H4 (cell line): ENCODE measurements around the gene CUX1. TPM values are rescaled to one million over a fixed set of nuclear protein-coding genes. Genes with fewer than 3 reads are reported as not detected.
"Not testable (repeated sequence)": the region's sequence is repeated elsewhere in the genome, so short reads cannot be mapped to it uniquely, and the experiment has no call there.

Source experiments
- DNase-seq: peaks from one replicate; pipeline ENCODE4 v3.0.0-alpha.2; 2015; ENCODE audit warnings: low spot score
- total RNA-seq: library from RNA; depleted of rRNA; stranded (reverse); fragments of >200 nt; shearing (Covaris generic); gene quantifications from 2 replicates; pipeline ENCODE4 v1.2.3, GENCODE V29; 2014

CUX1 gene
- total RNA-seq, 1 experiment from 2014 or later = 20.1 TPM

DNA sequence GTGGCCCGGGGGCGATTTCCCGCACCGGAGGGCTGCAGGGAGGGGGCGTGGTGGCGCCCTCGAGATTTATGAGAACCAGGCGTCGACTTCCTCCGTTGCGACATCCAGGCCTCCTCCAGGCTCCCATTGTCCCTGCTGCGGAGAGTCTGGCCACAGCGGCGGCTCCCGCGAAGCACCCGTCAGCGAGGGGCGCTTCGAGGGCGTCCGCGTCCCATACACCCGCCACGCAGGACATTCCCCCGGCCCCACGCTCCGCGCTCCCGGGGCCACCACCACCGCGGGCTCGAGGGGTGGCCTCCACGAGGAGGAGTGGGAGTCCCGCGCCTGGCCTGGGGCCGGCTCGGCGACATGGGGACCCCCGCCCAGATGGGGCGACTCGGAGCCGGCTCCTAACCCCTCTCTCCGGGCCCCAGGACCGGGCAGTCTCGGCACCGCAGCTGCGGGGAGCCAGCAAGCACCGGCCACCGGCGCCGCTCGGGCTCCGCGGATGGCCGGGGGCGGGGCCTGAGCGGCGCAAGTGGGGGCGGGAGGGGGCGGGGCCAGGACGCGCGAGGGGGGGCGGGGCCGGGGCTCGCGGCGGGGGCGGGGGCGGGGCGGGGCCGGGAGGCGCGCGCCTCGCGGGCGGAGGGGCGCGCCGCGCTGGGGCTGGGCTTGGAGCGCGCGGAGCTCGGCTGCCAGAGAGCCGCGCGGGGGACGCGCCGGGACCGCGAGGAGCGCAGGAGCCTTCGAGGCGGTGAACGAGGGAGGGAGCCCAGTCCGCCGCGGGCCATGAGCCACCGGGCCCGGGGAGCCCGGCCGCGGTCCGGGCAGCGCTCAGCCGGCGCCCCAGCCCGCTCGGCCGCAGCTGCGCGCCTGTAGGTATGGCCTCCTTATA is 469.0 kb downstream of the CUX1 start, which contains the start of gene SH2B2:
TSS of gene SH2B2 (plus strand) at position 632 of the 874 bp plus-strand sequence. CDS start 13,683 bp downstream, outside the sequence.
- DNase-seq = peak; percentile 77

DNA sequence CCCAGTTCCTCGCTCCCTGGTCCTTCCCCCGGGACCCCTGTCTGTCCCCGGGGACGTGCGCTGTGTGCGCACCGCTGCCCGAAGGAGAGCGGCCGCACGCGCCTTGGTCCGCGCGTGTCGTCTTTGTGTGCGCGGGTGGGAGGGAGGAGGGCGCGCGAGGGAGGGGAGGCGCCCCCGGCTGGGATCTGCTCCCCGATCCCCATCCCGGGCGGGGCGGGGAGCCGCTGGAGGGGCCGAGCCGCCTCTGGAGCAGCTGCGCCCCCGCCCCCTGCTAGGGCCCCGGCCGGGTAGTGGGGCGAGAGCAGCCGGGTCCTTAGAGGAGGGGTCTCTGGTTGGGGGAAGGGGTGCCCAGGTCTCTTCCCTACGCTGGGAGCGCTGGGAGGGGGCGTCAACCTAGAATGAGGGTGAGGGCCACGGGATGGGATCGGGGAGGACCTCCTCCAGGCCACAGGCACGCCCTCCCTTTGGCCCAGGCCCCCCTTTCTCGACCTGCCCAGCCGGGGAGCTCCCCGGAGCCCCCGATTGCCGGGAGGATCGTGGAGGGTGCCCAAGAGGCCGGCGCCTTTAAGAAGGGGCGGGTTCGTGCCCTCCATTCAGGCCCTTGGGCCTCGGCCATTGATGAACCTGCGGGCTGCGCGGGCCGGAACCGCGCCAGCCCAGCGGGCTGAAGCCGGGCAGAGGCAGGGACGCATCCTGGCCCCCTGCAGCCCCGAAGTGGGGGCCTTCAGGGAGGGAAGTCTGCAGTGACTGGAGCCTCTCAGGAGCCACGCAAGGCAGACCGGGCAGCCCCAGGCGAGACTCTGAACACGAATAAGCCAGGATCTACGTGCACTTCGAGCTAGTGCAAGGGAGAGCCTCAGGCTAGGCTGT is 469.9 kb downstream of the CUX1 start:
- DNase-seq = no peak

DNA sequence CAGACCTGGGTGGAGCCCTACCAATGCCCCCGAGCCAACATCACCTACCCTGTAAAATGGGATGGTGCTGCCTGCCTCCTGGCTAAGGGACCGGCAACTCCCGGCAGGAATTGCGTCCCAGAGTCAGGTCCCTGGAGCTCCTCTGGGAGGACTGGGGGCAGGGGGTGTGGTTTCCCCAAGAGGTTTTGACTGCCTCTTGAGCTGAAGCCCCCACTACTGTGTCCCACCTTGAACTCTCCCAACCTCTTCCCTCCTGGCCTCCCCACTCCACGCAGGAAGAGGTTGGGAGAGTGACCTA is 470.5 kb downstream of the CUX1 start:
- DNase-seq = no peak

DNA sequence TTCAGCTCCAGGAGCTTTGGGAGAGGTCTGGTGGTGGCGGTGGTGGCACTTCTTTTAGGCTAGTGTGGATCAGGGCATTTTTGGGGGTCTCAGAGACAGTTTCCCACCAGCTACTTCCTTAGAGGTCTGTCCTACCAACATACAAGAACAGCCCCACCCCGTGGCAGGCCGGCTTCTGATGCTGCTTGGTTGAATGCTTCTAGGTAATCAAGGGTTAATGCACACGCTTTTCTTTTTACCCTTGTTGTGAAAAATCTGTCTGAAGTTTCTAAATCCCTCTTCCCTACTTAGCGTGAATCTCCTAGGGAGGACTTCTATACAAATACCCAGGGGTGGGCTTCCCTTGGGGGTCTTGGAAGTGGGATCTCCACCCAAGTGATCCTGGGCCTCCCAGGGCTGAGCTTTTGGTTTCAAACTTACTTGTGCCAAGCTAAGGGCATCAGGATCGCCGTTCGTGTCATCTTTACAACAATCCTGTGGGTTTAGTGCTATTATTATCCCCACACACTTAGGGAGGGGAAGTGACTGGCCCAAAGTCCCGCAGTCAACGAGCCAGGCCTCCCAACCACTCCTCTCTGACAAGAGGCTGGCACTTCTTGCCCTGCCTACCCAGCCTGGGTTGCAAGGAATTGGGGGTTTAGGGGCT is 471.0 kb downstream of the CUX1 start:
- no peak for DNase-seq

DNA sequence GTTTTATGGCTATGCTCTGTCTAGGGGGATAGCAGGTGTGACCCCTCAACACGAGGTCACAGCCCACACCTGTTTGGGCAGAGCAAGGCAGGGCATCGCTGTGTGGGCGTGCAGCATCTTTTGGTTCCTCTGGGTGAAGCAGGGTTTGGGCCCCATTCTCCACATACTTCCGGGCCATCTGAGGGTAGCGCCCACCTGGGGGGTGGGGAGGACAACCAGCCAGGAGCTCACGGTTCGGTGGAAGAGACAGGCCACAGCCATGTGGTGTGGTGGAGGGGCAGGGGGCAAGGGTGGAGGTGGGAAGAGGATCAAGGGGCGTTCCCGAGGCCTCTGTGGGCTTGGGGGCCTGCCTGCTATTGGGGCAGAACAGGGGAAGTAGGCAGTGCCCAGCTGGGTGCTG is 471.6 kb downstream of the CUX1 start:
- DNase-seq = no peak

DNA sequence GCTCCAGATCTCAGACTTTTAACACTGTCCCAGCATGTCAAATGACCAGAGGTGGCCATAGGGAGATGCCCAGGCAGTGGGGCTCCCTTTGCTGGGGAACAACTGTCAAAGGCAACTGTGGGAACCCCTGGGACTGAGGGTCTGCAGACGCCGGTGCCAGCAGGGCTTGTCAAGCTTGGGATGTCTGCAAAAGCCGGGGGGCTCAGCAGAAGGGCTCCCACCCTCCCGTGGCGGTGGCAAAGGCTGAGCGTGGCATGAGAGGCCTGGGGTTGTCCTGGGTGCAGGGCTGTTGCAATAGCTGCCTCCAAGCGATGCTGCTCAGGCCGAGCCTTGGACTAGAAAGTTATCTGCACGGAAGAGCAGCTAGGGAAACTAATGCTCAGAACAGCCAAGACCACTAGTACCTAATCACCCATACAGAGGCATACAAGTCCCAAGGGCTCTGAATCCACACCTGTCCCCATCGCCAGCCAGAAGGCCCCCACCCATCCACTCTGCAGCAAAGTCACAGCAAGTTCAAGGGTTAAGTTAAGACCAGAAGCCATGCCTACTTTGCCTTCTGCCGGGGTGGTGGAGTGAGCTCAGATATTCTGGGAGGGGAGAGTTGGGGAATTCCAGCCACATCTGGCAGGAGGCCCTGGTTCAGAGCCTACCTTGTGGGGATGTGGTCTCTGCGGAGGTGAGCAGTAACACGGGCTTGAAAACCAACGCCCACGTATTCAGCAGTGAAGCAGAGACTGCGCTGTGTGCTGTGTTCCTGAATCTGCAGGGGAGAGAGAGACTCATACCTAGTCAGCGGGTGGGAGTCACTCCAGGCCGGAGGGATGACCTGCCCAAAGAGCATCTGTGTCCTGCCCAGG is 473.9 kb downstream of the CUX1 start:
- no peak for DNase-seq

DNA sequence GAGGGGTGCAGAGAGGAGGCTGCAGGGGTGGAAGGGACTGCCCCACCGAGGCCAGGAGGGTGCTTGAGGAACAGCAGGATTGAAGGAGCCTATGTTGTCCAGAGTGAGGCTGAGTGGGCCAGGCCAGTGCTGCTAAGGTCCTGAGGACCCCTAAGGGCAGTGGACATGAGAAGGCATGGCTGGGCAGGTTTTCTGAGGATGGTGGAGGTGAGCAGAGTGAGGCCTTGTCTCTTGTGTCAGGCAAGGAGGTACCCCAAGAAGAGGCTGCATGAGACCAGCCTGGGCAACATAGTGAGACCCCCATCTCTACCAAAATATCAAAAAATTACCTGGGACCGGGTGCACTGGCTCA is 474.5 kb downstream of the CUX1 start:
- DNase-seq = no peak

DNA sequence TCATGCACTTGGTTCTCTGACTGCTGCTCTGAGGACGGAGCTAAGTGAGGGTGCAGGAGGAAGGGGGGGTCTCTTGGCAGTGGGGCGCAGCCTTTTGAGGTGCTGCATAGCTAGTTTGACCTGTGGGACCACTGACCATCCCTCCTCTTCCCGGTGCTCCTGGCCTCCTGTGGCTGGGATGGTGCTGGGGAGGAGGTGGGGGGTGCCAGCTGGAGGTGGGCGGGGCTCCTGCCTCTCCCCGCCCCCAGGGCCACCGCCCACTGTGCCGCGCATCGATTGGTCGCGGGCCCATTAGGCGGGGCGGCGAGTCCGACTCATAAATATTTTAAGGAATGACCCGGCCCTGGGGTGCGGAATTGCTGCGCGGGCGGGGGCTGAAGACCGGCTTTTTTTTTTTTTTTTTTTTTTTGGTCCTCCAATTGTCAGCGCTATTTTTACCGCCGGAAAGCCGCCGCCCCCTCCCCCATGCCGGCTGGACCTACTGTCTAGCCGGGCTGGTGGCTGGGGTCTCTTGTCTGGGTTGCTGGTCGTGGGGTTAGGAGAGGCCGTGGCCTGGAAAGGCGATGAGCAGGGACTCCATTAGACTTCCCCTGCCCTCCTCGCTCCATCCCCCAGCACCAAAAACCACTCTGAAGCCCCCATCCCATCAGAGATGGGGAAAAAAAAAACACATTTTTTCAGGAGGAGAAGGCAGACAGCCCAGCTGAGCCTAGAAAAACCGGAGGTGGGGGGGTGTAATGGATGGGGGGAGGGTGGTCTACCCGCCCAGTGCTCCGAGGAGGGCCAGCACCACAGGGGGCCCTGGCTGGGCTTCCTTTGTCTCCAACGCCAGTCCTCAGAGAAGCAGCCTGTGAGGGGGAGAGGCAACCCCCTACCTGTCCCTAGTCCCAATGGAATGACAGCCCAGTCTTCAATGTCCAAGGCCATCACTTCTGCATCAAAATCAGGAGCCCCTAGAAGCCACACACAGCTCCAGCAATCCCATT is 475.7 kb downstream of the CUX1 start:
- DNase-seq = no peak

DNA sequence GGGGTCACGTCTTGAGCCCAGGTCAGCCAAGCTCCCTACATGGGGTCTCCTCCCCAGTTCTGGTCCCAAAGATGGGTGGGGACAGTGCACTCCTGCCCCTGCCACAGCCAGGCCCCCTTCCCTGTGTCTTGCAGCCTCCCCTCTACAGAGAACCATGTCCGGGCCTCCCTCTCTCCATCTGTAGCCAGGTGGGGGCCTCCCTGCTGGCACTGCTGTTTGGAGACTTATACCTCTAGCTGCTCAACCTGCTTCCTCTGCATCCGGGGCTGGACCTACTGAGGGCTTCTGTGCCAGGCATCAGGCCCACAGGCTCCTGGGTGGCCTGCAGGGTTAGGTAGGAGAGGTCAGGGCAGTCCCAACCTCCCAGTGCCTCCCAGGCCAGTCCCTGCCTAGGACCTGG is 477.2 kb downstream of the CUX1 start:
- no peak for DNase-seq

DNA sequence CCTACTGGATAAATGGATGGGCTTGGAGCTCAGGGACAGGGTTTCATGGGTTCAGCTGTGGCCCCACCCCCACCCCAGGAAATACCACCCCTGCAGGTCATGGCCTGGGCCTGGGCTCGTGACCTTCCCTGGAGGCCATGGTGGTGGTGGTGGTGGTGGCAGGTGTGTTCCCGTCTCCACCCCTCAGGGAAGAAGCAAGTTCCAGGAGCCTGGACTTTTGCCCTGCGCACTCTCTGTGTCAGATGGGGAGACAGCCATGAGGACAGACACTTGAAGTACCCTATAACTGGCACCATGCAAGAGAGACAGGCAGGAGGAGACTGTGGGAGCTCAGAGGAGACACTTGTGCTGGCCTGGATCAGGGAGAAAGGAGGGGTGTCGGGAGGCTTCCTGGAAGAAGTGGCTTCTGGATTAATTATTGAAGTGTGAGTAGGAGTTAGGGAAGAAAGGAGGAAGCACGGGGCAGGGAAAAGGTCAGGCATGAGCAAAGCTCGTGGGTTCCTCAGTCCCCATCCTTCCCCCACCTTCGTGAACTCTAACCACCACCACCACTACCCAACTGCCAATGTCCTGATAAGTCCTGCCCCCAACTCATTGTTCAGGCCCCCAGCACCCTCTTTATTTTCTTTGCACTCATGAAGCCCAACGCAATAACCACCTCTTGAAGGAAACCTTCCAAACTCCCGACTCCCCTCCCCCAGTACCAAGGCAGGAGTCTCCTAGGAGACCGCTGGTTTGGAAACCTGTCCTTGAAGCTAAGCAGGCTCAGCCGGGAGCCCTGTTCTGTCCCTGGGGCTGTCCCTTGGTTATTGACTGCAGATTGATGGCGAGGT is 478.1 kb downstream of the CUX1 start:
- DNase-seq = no peak

DNA sequence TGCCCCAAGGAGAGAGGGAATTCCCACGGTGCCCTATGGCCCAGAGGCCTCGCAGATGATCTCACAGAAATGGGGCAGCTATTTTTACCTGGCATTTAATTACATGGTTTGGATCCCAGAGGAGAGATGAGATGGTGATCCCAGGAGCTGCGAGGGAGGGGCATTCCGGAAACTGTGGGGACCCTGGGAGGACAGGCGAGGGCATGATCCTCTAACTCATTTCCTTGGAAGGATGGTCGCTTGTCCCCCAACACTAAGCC is 478.7 kb downstream of the CUX1 start:
- DNase-seq = no peak

DNA sequence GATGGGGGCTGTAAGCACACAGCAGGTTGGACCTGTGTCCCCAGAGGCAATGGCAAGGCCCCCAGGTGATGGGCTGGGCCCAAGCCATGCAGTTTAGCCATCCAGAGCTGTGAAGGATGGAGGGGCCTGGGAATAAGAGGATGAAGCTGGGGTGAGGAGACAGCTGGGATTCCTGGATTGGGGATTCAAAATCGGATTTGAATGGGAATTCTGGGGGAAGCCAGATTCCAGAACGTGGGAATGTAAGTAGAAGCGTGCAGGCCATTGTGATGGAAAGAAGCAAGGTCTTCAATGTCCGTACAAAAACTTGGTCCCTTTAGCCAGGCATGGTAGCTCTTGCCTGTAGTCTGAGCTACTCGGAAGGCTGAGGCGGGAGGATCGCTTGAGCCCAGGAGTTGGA is 479.1 kb downstream of the CUX1 start:
- no peak for DNase-seq

DNA sequence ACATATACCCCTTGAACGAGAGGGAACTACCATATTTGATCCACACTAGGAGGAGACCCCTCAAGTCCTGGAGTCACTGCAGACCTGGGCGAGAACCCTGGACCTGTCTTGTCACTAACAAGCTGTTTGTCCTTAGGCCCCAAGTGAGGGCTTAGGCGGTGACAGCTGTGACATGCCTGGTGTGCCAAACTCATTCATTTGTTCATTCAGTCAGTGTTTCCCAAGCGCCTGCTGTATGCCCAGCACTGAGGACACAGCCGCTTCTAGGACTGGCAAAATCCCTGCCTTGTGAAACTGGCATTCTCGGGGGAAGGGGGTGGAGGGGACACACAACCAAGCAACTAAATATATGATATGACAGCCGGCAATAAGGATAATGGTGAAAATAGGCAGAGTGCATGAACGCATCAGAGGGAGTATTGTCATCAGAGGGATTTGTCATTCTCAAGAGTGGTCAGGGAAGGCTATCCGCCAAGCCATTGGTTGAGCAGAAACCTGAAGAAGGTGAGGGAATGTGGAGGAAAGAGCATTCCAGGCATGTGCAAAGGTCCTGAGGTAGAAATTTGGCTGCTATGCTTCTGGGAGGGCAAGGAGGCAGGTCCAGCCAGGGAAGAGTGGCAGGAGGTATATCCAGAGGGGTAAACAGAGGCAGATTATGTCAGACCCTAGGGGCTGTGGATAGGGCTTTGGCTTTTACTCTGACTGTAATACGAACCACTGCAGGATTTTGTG is 480.2 kb downstream of the CUX1 start:
- DNase-seq = no peak

DNA sequence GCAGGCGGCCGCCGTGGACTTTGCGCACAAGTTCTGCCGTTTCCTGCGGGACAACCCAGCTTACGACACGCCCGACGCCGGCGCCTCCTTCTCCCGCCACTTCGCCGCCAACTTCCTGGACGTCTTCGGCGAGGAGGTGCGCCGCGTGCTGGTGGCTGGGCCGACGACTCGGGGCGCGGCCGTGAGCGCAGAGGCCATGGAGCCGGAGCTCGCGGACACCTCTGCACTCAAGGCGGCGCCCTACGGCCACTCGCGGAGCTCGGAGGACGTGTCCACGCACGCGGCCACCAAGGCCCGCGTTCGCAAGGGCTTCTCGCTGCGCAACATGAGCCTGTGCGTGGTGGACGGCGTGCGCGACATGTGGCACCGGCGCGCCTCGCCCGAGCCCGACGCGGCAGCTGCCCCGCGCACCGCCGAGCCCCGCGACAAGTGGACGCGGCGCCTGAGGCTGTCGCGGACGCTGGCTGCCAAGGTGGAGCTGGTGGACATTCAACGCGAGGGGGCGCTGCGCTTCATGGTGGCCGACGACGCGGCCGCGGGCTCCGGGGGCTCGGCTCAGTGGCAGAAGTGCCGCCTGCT is 483.3 kb downstream of the CUX1 start:
- DNase-seq = no peak

DNA sequence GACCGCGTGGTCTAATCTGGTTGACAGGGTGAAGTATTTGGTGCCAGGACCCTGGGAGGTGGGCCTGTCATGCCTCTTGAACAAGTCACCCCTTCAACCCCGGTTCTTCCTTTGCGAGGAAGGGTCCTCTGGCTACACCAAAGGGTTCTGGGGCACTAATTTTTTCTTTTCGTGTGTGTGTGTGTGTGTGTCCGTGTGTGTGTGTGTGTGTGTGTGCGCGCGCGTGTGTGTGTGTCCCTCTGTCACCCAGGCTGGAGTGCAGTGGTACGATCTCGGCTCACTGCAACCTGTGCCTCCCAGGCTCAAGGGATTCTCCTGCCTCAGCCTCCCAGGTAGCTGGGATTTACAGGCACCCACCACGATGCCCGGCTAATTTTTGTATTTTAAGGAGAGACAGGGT is 483.9 kb downstream of the CUX1 start:
- DNase-seq = not testable (repeated sequence)

DNA sequence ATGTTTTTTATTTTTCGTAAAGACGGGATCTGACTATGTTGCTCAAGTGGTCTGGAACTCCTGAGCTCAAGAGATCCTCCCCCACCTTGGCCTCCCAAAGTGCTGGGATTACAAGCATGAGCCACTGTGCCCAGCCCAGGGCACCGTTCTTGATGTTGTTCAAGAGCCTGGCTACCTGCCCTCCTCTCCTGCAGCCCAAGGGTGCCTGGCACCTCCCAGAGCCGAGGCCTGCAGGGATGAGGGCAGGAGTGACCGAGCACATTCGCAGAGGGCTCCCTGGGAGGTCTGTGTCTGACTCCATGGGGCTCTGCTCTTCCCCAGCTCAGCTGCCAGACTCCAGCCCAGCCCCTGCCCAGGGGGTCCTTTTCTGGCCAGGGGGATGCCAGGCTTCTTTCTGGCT is 484.6 kb downstream of the CUX1 start:
- DNase-seq = no peak

DNA sequence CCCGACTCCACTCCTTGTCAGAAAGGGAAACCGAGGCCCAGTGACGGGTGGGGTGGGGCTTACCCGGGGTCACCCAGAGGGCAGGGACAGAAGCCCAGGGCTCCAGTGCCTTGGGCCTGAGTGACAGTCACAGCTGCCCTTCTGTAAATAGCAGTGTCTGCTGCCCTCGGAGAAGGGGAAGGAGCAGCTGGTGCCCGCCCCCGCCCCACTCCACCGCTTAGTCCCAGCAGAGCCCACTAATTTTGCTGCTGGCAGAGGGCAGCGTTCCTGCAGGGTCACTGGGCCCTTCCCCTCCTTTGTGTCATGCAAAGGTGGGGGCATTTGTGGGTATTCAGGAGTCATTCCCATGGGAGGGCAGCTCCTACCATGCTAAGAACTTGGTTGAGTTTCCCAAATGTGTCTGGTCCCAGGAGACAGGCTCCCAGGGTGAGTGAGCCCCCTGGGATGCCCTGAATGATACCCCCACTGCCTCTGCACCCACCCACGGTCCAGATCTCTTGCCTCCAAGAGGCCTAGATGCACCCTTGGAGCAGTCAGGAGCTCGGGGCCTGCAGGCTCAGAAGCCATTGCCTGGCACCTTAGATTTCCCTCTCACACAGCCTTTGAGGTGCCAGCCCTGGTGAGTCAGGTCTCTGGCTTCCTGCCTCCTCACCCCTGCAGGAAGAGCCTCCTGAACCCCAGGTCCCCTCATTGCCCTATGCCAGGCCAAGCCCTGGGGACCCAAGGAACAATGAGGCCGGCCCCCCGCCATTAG is 486.4 kb downstream of the CUX1 start:
- no peak for DNase-seq

DNA sequence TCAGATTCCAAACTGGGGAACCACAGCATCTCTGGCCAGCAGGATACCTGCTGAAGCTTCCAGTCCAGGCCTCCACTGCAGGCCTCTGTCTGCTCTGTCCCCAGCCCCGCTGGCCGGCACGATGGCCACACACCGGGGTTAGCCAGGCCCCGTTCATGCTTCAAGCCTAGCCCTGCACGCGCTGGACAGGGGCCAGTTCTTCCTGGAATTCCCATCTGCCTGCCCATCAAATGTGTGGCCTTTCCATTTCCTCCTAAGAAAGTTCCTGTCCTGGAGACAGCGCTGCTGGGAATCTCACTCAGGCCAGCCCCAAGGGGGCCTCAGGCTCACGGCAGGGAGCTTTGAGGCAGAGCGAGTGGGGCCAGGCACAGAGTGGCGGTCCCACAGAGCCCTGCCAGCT is 487.2 kb downstream of the CUX1 start:
- DNase-seq = no peak
